ENCODE results near the gene RCSD1.
A peak's percentile ranks its signal among the peaks of the same experiment; 100 is the strongest.

The RCSD1 gene

GRCh38 chr1:167644551-167644950, 14.5 kb downstream of the RCSD1 start:
- no peak for DNase-seq

- DNase-seq = peak; percentile 46
Observed at GRCh38 chr1:167645140-167645541, 15.1 kb downstream of the RCSD1 start.

- DNase-seq = no peak
Observed at GRCh38 chr1:167645625-167646414, 15.8 kb downstream of the RCSD1 start.

GRCh38 chr1:167648252-167648849, 18.3 kb downstream of the RCSD1 start:
- no peak for DNase-seq

- peak; percentile 51 for DNase-seq
Observed at GRCh38 chr1:167648978-167649744, 19.1 kb downstream of the RCSD1 start.

- DNase-seq = peak; percentile 78
Observed at GRCh38 chr1:167650269-167651160, 20.5 kb downstream of the RCSD1 start.

GRCh38 chr1:167651161-167651693, 21.2 kb downstream of the RCSD1 start:
- DNase-seq = no peak

DNA sequence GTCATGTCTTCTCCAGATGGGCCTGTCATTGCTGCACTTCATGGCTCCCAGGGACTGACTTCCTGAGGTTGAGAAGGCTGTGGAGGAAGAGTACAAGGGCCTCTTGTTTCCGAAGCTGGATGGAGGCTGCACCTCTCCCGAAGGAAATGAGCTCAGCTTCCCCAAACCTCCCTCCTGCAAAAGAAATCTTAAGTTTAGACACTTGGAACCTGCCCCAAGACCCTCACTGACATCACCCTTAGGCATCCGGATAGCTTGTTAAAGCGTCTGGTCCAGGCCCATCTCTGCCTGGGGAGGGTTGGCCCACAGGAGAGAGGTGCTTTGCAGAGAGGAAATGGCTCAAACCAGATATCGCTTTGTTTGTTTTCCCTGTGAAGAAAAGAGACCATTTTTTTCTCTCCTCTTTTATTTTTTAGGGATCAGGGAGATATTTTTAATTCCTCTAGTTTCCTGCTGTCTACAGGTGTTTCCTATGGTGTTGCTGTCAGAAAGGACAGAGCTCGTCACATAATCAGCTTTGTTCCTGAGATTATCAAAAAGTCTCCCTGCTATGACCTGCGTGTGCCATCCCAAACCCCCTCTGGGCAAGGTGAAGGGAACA, 25.0 kb downstream of the RCSD1 start:
- no peak for DNase-seq

DNA sequence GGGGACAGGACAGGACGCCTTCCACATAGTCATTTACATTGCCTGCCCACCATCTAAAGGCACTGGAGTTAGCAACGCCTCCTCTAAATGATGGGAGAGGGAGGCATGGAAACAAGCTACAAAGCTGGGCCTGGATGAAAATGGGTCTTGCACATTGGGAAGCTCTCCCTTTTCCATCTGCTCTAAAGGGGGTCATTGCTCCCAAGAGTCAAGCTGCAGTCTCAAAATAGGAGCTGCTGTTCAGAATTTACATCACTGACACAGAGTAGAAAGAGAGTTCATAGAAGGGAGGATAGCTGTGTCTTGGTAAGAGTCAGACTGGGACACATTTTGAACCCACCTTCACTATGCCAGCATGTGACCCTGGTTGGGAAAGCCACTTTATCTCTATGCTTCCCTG, 26.6 kb downstream of the RCSD1 start:
- DNase-seq = no peak

GRCh38 chr1:167658574-167659328, 28.7 kb downstream of the RCSD1 start:
- DNase-seq = peak; percentile 51

DNA sequence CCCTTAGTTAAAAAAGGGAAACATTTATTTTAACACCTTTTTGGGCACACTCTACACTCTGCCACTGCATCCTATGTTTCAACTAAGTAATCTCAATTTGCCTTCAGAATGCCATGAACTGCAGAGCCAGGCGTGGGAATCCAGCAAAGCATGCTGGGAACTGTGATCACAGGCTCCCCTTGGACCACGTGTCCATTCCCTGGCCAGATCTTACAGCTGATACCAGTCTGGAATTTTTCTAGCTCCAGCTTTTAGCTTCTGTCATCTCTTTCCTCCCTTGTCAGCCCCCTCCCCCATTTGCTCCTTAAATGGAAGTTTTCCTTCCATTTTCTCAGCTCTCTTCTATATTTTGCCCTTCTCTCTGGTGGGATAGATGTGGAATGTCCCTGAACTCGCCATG, 29.4 kb downstream of the RCSD1 start:
- no peak for DNase-seq

- no peak for DNase-seq
Observed at GRCh38 chr1:167659881-167660280, 29.8 kb downstream of the RCSD1 start.

DNA sequence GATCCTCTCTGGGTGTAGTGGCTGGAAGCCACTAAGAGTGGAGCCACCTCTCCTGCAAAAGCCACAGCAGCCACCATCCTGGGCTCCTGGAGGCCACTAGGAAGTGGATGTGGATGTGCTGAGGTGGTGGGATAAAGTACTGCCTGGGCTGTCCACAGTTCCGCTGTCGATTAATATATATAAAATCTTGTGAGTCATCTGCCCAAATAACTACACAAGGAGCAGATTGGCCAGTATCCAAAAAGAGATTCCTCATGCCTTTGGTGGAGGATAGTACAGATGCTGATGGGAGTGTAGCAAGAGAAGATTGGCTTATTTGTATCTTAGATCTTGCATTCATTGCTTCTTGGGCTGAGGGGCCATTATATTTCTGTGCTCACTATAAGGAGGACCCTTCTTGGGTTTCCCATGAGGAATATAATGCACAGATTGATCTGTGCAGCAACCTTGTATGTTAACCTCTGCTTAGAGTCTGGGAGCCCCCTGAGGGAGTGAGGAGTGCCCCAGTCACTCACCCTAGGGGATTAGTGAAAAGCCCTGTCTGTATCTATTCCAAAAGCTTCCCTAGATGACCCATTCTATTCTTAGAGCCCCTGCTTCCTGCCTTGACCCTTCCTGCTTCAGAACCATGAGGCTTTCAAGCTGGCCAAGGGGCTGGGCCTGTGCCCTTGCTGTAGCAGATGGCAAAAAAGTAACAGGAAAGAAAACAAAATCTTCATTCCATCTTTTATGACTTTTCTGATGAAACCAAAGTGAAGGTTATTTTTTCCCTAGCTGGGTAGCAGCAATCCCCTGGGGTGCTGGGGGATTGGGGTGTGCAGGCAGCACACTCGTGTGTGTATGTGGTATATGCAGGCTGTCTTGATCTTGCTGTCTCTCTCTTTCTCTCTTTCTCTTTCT, 31.7 kb downstream of the RCSD1 start:
- no peak for DNase-seq

DNA sequence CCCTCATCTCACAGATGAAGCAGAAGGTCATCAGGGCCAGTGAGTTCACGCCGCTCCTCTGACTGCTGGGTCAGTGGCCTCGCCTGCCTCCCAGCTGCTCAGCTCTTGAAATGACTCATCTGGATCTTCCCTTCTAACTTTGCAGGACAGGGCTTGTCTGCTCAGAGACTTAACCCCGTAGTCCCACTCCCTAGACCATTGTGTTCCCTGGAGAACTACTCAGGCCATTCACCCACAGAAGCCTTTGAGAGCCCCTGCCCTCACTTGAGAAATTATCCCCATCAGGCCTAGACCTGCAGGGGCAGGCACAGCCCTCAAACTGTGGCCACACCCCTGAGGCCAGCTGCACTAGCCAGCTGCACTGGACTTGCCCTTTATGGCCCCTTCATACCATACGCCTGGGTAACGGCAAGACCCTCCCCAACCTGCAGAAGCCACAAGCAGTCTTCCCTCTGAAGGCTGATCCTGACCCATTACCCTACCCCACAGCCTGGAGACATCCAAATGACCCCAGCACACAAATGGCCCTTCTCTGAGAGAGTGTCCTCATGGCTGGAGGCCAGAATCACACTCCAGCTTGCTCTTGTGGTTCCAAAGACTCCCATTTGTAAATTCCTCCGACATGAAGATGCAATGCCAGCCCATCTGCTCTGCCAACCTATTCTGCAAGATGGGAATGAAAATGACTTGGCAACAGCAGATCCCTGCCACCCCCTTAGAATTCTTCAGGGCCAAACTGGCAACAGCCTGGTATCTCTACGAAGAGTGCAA, 33.2 kb downstream of the RCSD1 start:
- DNase-seq = no peak

DNA sequence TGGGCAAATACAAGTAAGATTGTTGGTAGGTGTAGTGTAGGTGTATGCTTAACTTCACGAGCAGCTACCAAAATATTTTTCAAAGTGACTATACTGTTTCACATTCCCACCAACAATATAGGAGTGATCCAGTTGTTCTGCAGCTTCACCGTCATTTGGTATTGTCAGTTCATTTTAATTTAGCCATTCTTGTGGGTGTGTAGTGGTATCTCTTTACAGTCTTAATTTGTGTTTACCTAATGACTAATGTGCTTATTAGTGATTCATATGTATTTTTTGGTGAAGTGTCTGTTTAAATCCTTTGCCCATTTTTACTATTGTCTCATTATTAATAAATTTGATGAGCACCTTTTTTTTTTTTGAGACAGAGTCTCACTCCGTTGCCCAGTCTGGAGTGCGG, 35.4 kb downstream of the RCSD1 start:
- DNase-seq = no peak

DNA sequence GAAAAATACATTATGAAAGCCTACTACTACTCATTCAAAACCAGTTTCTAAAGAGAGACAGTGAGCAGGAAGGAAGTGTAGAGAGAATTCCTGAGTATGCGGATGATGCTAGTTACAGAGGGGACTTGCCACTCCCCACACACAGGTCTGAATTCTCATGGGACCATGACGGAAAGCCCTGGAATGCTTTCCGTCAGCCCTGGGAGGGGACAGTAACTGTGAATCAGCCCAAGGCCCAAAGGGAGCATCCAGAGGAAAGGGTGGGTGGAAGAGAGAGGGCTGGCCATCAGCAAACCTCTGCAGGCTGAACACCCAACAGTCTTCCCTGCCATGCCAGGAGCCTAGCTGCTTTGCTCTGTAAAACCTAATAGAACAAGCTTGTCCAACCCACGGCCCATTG, 36.4 kb downstream of the RCSD1 start:
- DNase-seq = no peak

DNA sequence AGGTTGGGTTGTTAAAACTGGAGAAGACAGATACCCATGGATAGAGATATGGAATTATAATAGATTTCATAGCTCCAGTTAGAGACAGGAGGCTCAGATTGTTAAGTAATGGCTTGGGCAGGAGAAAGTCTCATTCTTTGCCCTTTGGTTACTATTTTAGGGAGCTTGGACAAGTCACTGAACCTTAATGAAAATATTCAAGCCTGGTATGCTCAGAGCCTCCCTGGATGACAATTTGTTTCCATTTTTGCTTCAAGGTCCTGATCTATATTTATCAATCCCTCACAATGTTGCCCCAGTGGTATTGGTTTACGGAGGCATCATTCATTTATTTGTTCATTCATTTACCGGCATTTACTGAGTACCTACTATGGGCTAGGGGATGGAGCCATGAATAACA, 37.5 kb downstream of the RCSD1 start:
- no peak for DNase-seq

GRCh38 chr1:167668108-167668507, 38.1 kb downstream of the RCSD1 start:
- no peak for DNase-seq
